BJ (cell line): ENCODE results near the gene STMN1. TPM values are rescaled to one million over a fixed set of nuclear protein-coding genes. Genes with fewer than 3 reads are reported as not detected.
"Not testable (repeated sequence)": the region's sequence is repeated elsewhere in the genome, so short reads cannot be mapped to it uniquely, and the experiment has no call there.

ENCODE experiments used
- CTCF ChIA-PET: fragments of 350-600 bp; formaldehyde crosslinking; extraction: SDS; loops from one replicate; lab custom pipeline; 2021; ENCODE audit warnings: antibody characterized with exemption, inconsistent platforms; lab: Yijun Ruan, JAX
- POLR2A ChIA-PET: fragments of 300-600 bp; sonication (Branson Sonifier 250); formaldehyde crosslinking; extraction: SDS; loops from one replicate; lab custom pipeline; 2021; ENCODE audit warnings: antibody characterized with exemption; lab: Charles Lee
- DNase-seq: peaks from one replicate; pipeline ENCODE4 v3.0.0-alpha.2; 2011; ENCODE audit warnings: low read depth
- H3K27me3 ChIP-seq: 2 replicates; pipeline ENCODE4 v1.6.0; 2011; ENCODE audit warnings: low read length; ENCODE audit not compliant: control insufficient read depth, insufficient read depth
- H3K36me3 ChIP-seq: 2 replicates; pipeline ENCODE4 v1.5.1; 2011; ENCODE audit warnings: low read length; ENCODE audit not compliant: control insufficient read depth, insufficient read depth
- H3K4me3 ChIP-seq: 2 replicates; pipeline ENCODE4 v1.5.1; 2011; ENCODE audit warnings: low read depth, mild to moderate bottlenecking, control low read depth, low read length
- CTCF ChIP-seq: IDR thresholded peaks from 2 replicates; pipeline ENCODE4 v1.5.1; 2011; ENCODE audit warnings: low read depth, mild to moderate bottlenecking, control low read depth, inconsistent platforms, low read length, moderate library complexity; ENCODE audit not compliant: insufficient read depth
- polyA plus RNA-seq: library from polyadenylated mRNA; depleted of rRNA; stranded (reverse); fragments of >200 nt; gene quantifications from 2 replicates; pipeline ENCODE4 v1.2.3, GENCODE V29; 2011

The STMN1 gene
- polyA plus RNA-seq, 1 experiment = 57.1 TPM

- Histone ChIP-seq H3K27me3 (peaks cover 4% of the 10 kb centered on the region; the same call in 1 of the 2 replicates), H3K36me3 (no peaks in the 10 kb centered on the region), H3K4me3 (no peak overlapping the region)
- ChIA-PET CTCF (interaction anchor here (0.6 to 1.5 kb wide), 5 partner anchors 7 to 64 kb away, joined by 3 read pairs; partner anchors contain the start of gene PAFAH2), POLR2A (no interaction called here)
- DNase-seq = no peak
- no peak for TF ChIP-seq CTCF
Measured at GRCh38 chr1:25933479-25934365, 27.5 kb upstream of the STMN1 start.

- H3K36me3 ChIP-seq, H3K4me3 ChIP-seq, H3K27me3 ChIP-seq, POLR2A ChIA-PET, DNase-seq: not testable (repeated sequence)
- CTCF ChIA-PET = interaction anchor here (1.5 kb wide), 1 partner anchor 37 kb away, joined by 3 read pairs; no protein-coding TSS in a partner anchor
Measured at GRCh38 chr1:25932811-25933400, 26.7 kb upstream of the STMN1 start.

- peaks cover 4% of the 10 kb centered on the region; the same call in 1 of the 2 replicates for H3K27me3 ChIP-seq
Measured at GRCh38 chr1:25932321-25932720, 26.1 kb upstream of the STMN1 start.

GRCh38 chr1:25929016-25929415 lies 22.8 kb upstream of the STMN1 start:
- Histone ChIP-seq H3K4me3 (no peak overlapping the region), H3K36me3 (no peaks in the 10 kb centered on the region), H3K27me3 (peaks cover 4% of the 10 kb centered on the region; the same call in 1 of the 2 replicates)
- POLR2A ChIA-PET = no interaction called here
- no peak for DNase-seq
- CTCF ChIA-PET = interaction anchor here (1.1 kb wide), 1 partner anchor 23 kb away, joined by 3 read pairs; no protein-coding TSS in a partner anchor
- TF ChIP-seq CTCF = no peak

More at GRCh38 chr1:25932321-25932720, 26.1 kb upstream of the STMN1 start:
- Histone ChIP-seq H3K4me3 (no peak overlapping the region), H3K36me3 (no peaks in the 10 kb centered on the region)
- POLR2A ChIA-PET = no interaction called here
- TF ChIP-seq CTCF = no peak
- DNase-seq = no peak
- CTCF ChIA-PET = interaction anchor here (1.5 kb wide), 1 partner anchor 37 kb away, joined by 3 read pairs; no protein-coding TSS in a partner anchor

- no peaks in the 10 kb centered on the region for H3K36me3 ChIP-seq
- peaks cover 4% of the 10 kb centered on the region; the same call in 1 of the 2 replicates for H3K27me3 ChIP-seq
- ChIA-PET CTCF (no interaction called here), POLR2A (no interaction called here)
- H3K4me3 ChIP-seq = no peak overlapping the region
- no peak for DNase-seq
- no peak for TF ChIP-seq CTCF
Measured at GRCh38 chr1:25927521-25928265, 21.5 kb upstream of the STMN1 start.
